HEK293 (cell line): ENCODE results near the gene SLC51B.
"Not testable (repeated sequence)": the region's sequence is repeated elsewhere in the genome, so short reads cannot be mapped to it uniquely, and the experiment has no call there.

Experiments used
- CTCF ChIA-PET: fragments of 350-600 bp; formaldehyde crosslinking; extraction: SDS; loops from one replicate; lab custom pipeline; 2021; ENCODE audit warnings: antibody characterized with exemption; lab: Yijun Ruan, JAX
- POLR2A ChIA-PET: fragments of 300-600 bp; formaldehyde crosslinking; extraction: SDS; loops from one replicate; lab custom pipeline; 2020; ENCODE audit warnings: antibody characterized with exemption, inconsistent platforms; lab: Yijun Ruan, JAX
- H3K27ac ChIP-seq: fragments of 200-500 bp; sonication (Bioruptor generic); 2 replicates; pipeline ENCODE4 v1.5.1; 2014; ENCODE audit warnings: low read depth, low read length, control low read depth, inconsistent platforms; ENCODE audit errors: extremely low read depth
- H3K36me3 ChIP-seq, 2 experiments: fragments of 200-500 bp in 1 of 2; sonication (Bioruptor generic) in 1 of 2; 1 replicate in 1 of 2; 2 replicates in 1 of 2; pipeline ENCODE4 v1.5.1; 2014 to 2017; ENCODE audit warnings: inconsistent platforms in 2 of 2, low read length in 2 of 2; ENCODE audit not compliant: control insufficient read depth in 2 of 2, insufficient read depth in 1 of 2
- H3K4me1 ChIP-seq: fragments of 200-500 bp; sonication (Bioruptor generic); 2 replicates; pipeline ENCODE4 v1.5.1; 2014; ENCODE audit warnings: mild to moderate bottlenecking, low read length, inconsistent platforms; ENCODE audit not compliant: control insufficient read depth, insufficient read depth
- H3K4me3 ChIP-seq: 2 replicates; pipeline ENCODE4 v1.5.1; 2011; ENCODE audit warnings: low read depth, mild to moderate bottlenecking, control low read depth, low read length, moderate library complexity
- H3K9me3 ChIP-seq: fragments of 200-500 bp; sonication (Bioruptor generic); 2 replicates; pipeline ENCODE4 v1.5.1; 2014; ENCODE audit warnings: low read depth, low read length, inconsistent platforms; ENCODE audit not compliant: control insufficient read depth, insufficient read depth
- SP2 ChIP-seq: fragments of 450-650 bp; formaldehyde crosslinking; IDR thresholded peaks from 2 replicates; pipeline ENCODE4 v1.5.1; 2016; ENCODE audit warnings: missing biosample characterization, missing genetic modification characterization
- YY1 ChIP-seq: fragments of 450-650 bp; formaldehyde crosslinking; IDR thresholded peaks from 2 replicates; pipeline ENCODE4 v1.5.1; 2018; ENCODE audit warnings: missing biosample characterization, missing genetic modification characterization
- ZBTB21 ChIP-seq: fragments of 450-650 bp; formaldehyde crosslinking; IDR thresholded peaks from 2 replicates; pipeline ENCODE4 v1.5.1; 2017; ENCODE audit warnings: missing biosample characterization, missing genetic modification characterization
- ZFP37 ChIP-seq: fragments of 450-650 bp; formaldehyde crosslinking; IDR thresholded peaks from 2 replicates; pipeline ENCODE4 v1.5.1; 2016; ENCODE audit warnings: missing biosample characterization, missing genetic modification characterization
- ZFP69B ChIP-seq: fragments of 450-650 bp; formaldehyde crosslinking; IDR thresholded peaks from 2 replicates; pipeline ENCODE4 v1.5.1; 2016; ENCODE audit warnings: missing biosample characterization, missing genetic modification characterization
- ZNF132 ChIP-seq: fragments of 450-650 bp; formaldehyde crosslinking; IDR thresholded peaks from 2 replicates; pipeline ENCODE4 v1.5.1; 2017; ENCODE audit warnings: missing biosample characterization, missing genetic modification characterization, borderline replicate concordance
- ZNF23 ChIP-seq: fragments of 450-650 bp; formaldehyde crosslinking; IDR thresholded peaks from 2 replicates; pipeline ENCODE4 v1.5.1; 2016; ENCODE audit warnings: missing biosample characterization, missing genetic modification characterization, borderline replicate concordance
- ZNF239 ChIP-seq: fragments of 450-650 bp; formaldehyde crosslinking; IDR thresholded peaks from 2 replicates; pipeline ENCODE4 v1.5.1; 2016; ENCODE audit warnings: missing biosample characterization, missing genetic modification characterization
- ZNF302 ChIP-seq: fragments of 450-650 bp; formaldehyde crosslinking; IDR thresholded peaks from 2 replicates; pipeline ENCODE4 v1.5.1; 2016; ENCODE audit warnings: missing biosample characterization, missing genetic modification characterization, low read depth
- ZNF335 ChIP-seq: fragments of 450-650 bp; formaldehyde crosslinking; conservative IDR thresholded peaks from 2 replicates; pipeline ENCODE4 v1.5.1; 2016; ENCODE audit warnings: missing biosample characterization, missing genetic modification characterization
- ZNF416 ChIP-seq: fragments of 450-650 bp; formaldehyde crosslinking; IDR thresholded peaks from 2 replicates; pipeline ENCODE4 v1.5.1; 2016; ENCODE audit warnings: missing biosample characterization, missing genetic modification characterization
- ZNF433 ChIP-seq: fragments of 450-650 bp; formaldehyde crosslinking; IDR thresholded peaks from 2 replicates; pipeline ENCODE4 v1.5.1; 2016; ENCODE audit warnings: missing biosample characterization, missing genetic modification characterization, low read depth
- ZNF530 ChIP-seq: fragments of 450-650 bp; formaldehyde crosslinking; IDR thresholded peaks from 2 replicates; pipeline ENCODE4 v1.5.1; 2016; ENCODE audit warnings: low read depth, missing biosample characterization, missing genetic modification characterization
- ZNF658 ChIP-seq: fragments of 450-650 bp; formaldehyde crosslinking; IDR thresholded peaks from 2 replicates; pipeline ENCODE4; 2016; ENCODE audit warnings: missing biosample characterization, missing genetic modification characterization
- ZNF670 ChIP-seq: fragments of 450-650 bp; formaldehyde crosslinking; IDR thresholded peaks from 2 replicates; pipeline ENCODE4 v1.5.1; 2016; ENCODE audit warnings: missing biosample characterization, missing genetic modification characterization, low read depth
- ZNF792 ChIP-seq: fragments of 450-650 bp; formaldehyde crosslinking; IDR thresholded peaks from 2 replicates; pipeline ENCODE4 v1.5.1; 2016; ENCODE audit warnings: missing biosample characterization, missing genetic modification characterization
- TF ChIP-seq, protein P1 (sequence below): fragments of 450-650 bp; formaldehyde crosslinking; IDR thresholded peaks from 2 replicates; pipeline ENCODE4 v1.5.1; 2016; ENCODE audit warnings: missing biosample characterization, missing genetic modification characterization
- TF ChIP-seq, protein P2 (sequence below): fragments of 450-650 bp; formaldehyde crosslinking; conservative IDR thresholded peaks from 2 replicates; pipeline ENCODE4 v1.5.1; 2016; ENCODE audit warnings: low read depth, missing biosample characterization, missing genetic modification characterization
- TF ChIP-seq, protein P3 (sequence below): fragments of 450-650 bp; formaldehyde crosslinking; IDR thresholded peaks from 2 replicates; pipeline ENCODE4 v1.5.1; 2016; ENCODE audit warnings: missing biosample characterization, missing genetic modification characterization, low read depth

Gene SLC51B

DNA sequence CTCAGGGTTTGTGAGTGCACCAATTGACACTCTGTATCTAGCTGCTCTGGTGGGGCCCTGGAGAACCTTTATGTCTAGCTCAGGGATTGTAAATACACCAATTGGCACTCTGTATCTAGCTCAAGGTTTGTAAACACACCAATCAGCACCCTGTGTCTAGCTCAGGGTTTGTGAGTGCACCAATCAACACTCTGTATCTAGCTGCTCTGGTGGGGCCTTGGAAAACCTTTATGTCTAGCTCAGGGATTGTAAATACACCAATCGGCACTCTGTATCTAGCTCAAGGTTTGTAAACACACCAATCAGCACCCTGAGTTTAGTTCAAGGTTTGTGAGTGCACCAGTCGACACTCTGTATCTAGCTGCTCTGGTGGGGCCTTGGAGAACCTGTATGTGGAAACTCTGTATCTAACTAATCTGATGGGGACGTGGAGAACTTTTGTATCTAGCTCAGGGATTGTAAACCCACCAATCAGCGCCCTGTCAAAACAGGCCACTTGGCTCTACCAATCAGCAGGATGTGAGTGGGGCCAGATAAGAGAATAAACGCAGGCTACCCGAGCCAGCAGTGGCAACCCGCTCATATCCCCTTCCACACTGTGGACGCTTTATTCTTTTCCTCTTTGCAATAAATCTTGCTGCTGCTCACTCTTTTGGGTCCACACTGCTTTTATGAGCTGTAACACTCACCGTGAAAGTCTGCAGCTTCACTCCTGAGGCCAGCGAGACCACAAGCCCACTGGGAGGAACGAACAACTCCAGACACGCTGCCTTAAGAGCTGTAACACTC is 30.6 kb downstream of the SLC51B start:
- H3K4me1 ChIP-seq, H3K9me3 ChIP-seq, H3K4me3 ChIP-seq, H3K36me3 ChIP-seq, H3K27ac ChIP-seq, POLR2A ChIA-PET: not testable (repeated sequence)
- CTCF ChIA-PET, result interaction anchor here (0.8 to 1.4 kb wide), 3 partner anchors 21 to 26 kb away, joined by 3 to 5 read pairs (median 4); no protein-coding TSS in a partner anchor
- peak; percentile 10; the same call in 1 of the 2 replicates for TF ChIP-seq SP2 (tag by site-specific recombination)

DNA sequence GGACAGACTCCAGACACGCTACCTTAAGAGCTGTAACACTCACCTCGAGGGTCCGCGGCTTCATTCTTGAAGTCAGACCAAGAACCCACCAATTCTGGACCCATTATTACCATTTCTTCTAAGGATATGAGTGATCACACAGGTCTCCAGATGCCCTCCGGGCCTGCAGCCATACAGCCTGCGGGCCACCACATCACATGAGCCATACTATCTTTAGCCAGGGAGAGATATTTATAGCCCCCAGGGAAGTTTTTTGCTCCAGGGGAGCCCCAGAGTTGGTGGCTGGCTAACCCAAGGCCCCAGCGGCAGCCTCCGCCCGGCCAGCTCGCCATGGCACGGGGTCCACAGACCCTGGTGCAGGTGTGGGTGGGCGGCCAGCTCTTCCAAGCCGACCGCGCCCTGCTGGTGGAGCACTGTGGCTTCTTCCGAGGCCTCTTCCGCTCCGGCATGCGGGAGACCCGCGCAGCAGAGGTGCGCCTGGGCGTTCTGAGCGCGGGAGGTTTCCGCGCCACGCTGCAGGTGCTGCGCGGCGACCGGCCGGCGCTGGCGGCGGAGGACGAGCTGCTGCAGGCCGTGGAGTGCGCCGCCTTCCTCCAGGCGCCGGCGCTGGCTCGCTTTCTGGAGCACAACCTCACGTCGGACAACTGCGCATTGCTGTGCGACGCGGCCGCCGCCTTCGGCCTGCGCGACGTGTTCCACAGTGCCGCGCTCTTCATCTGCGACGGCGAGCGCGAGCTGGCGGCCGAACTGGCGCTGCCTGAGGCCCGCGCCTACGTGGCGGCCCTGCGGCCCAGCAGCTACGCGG is 31.5 kb downstream of the SLC51B start, which contains the start of gene KBTBD13:
Gene KBTBD13 (plus strand): TSS at position 261 of the 805 bp plus-strand sequence. CDS start 70 bp downstream, at position 331.
- TF ChIP-seq, protein P1, sequence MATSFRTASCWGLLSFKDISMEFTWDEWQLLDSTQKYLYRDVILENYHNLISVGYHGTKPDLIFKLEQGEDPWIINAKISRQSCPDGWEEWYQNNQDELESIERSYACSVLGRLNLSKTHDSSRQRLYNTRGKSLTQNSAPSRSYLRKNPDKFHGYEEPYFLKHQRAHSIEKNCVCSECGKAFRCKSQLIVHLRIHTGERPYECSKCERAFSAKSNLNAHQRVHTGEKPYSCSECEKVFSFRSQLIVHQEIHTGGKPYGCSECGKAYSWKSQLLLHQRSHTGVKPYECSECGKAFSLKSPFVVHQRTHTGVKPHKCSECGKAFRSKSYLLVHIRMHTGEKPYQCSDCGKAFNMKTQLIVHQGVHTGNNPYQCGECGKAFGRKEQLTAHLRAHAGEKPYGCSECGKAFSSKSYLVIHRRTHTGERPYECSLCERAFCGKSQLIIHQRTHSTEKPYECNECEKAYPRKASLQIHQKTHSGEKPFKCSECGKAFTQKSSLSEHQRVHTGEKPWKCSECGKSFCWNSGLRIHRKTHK (tag by site-specific recombination), result no peak
- TF ChIP-seq, protein P2, sequence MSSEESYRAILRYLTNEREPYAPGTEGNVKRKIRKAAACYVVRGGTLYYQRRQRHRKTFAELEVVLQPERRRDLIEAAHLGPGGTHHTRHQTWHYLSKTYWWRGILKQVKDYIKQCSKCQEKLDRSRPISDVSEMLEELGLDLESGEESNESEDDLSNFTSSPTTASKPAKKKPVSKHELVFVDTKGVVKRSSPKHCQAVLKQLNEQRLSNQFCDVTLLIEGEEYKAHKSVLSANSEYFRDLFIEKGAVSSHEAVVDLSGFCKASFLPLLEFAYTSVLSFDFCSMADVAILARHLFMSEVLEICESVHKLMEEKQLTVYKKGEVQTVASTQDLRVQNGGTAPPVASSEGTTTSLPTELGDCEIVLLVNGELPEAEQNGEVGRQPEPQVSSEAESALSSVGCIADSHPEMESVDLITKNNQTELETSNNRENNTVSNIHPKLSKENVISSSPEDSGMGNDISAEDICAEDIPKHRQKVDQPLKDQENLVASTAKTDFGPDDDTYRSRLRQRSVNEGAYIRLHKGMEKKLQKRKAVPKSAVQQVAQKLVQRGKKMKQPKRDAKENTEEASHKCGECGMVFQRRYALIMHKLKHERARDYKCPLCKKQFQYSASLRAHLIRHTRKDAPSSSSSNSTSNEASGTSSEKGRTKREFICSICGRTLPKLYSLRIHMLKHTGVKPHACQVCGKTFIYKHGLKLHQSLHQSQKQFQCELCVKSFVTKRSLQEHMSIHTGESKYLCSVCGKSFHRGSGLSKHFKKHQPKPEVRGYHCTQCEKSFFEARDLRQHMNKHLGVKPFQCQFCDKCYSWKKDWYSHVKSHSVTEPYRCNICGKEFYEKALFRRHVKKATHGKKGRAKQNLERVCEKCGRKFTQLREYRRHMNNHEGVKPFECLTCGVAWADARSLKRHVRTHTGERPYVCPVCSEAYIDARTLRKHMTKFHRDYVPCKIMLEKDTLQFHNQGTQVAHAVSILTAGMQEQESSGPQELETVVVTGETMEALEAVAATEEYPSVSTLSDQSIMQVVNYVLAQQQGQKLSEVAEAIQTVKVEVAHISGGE, result no peak
- TF ChIP-seq ZNF792 (tag by site-specific recombination), result no peak
- Histone ChIP-seq H3K4me1 (no peaks in the 10 kb centered on the region), H3K27ac (no peak within 1 kb of the TSS), H3K9me3 (no peaks in the 10 kb centered on the region), H3K36me3 (no peaks in the 10 kb centered on the region), H3K4me3 (no peak within 1 kb of the TSS)
- POLR2A ChIA-PET, result no interaction called here
- CTCF ChIA-PET, result interaction anchor here (0.8 to 1.4 kb wide), 2 partner anchors 22 to 24 kb away, joined by 3 to 5 read pairs; no protein-coding TSS in a partner anchor

DNA sequence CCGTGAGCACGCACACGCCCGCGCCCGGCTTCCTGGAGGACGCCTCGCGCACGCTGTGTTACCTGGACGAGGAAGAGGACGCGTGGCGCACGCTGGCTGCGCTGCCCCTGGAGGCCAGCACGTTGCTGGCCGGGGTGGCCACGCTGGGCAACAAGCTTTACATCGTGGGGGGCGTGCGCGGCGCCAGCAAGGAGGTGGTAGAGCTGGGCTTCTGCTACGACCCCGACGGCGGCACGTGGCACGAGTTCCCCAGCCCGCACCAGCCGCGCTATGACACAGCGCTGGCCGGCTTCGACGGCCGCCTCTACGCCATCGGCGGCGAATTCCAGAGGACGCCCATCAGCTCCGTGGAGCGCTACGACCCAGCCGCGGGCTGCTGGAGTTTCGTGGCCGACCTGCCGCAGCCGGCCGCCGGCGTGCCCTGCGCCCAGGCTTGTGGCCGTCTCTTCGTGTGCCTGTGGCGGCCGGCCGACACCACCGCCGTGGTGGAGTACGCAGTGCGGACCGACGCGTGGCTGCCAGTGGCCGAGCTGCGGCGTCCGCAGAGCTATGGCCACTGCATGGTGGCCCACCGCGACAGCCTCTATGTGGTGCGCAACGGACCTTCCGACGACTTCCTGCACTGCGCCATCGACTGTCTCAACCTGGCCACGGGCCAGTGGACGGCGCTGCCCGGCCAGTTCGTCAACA is 32.2 kb downstream of the SLC51B start:
- ChIA-PET POLR2A (interaction anchor here (0.6 kb wide), 1 partner anchor 728 kb away, joined by 4 read pairs; no protein-coding TSS in a partner anchor), CTCF (no interaction called here)
- H3K4me1 ChIP-seq, result peaks cover 3% of the 10 kb centered on the region
- H3K27ac ChIP-seq, result no peak overlapping the region
- H3K9me3 ChIP-seq, result no peaks in the 10 kb centered on the region
- H3K4me3 ChIP-seq, result no peak overlapping the region
- H3K36me3 ChIP-seq, result no peaks in the 10 kb centered on the region
- TF ChIP-seq, protein P3, sequence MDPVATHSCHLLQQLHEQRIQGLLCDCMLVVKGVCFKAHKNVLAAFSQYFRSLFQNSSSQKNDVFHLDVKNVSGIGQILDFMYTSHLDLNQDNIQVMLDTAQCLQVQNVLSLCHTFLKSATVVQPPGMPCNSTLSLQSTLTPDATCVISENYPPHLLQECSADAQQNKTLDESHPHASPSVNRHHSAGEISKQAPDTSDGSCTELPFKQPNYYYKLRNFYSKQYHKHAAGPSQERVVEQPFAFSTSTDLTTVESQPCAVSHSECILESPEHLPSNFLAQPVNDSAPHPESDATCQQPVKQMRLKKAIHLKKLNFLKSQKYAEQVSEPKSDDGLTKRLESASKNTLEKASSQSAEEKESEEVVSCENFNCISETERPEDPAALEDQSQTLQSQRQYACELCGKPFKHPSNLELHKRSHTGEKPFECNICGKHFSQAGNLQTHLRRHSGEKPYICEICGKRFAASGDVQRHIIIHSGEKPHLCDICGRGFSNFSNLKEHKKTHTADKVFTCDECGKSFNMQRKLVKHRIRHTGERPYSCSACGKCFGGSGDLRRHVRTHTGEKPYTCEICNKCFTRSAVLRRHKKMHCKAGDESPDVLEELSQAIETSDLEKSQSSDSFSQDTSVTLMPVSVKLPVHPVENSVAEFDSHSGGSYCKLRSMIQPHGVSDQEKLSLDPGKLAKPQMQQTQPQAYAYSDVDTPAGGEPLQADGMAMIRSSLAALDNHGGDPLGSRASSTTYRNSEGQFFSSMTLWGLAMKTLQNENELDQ, result no peak
- no peak for TF ChIP-seq ZFP69B (tag by site-specific recombination)
- TF ChIP-seq ZNF132 (tag by site-specific recombination), result no peak
- no peak for TF ChIP-seq ZNF335 (tag by site-specific recombination)
- no peak for TF ChIP-seq ZNF416 (tag by site-specific recombination)
- TF ChIP-seq YY1, result no peak
- no peak for TF ChIP-seq ZNF658
- TF ChIP-seq ZFP37 (tag by site-specific recombination), result no peak
- no peak for TF ChIP-seq ZNF302 (tag by site-specific recombination)
- no peak for TF ChIP-seq ZBTB21
- TF ChIP-seq ZNF239 (tag by site-specific recombination), result no peak
- no peak for TF ChIP-seq ZNF530 (tag by site-specific recombination)
- TF ChIP-seq ZNF670 (tag by site-specific recombination), result no peak
- TF ChIP-seq ZNF792 (tag by site-specific recombination), result no peak
- no peak for TF ChIP-seq ZNF433 (tag by site-specific recombination)
- no peak for TF ChIP-seq ZNF23 (tag by site-specific recombination)
